OCI-LY1 (cell line): Measurements from ENCODE around the gene CELA2A.

Experiments used
- EZH2 ChIP-seq: fragments of 200-600 bp; sonication (generic), shearing (Covaris generic); IDR thresholded peaks from 2 replicates; pipeline ENCODE4 v1.8.0; 2017; ENCODE audit warnings: borderline replicate concordance, mixed run types, mild to moderate bottlenecking, antibody characterized with exemption, low read length, moderate library complexity, mixed read lengths
- TF ChIP-seq, protein P1 (sequence below): fragments of 200-600 bp; sonication (generic), shearing (Covaris generic); IDR thresholded peaks from 2 replicates; pipeline ENCODE4 v1.5.1; 2017; ENCODE audit warnings: mild to moderate bottlenecking, antibody characterized with exemption, low read length, moderate library complexity, mixed read lengths

- TF ChIP-seq, protein P1, sequence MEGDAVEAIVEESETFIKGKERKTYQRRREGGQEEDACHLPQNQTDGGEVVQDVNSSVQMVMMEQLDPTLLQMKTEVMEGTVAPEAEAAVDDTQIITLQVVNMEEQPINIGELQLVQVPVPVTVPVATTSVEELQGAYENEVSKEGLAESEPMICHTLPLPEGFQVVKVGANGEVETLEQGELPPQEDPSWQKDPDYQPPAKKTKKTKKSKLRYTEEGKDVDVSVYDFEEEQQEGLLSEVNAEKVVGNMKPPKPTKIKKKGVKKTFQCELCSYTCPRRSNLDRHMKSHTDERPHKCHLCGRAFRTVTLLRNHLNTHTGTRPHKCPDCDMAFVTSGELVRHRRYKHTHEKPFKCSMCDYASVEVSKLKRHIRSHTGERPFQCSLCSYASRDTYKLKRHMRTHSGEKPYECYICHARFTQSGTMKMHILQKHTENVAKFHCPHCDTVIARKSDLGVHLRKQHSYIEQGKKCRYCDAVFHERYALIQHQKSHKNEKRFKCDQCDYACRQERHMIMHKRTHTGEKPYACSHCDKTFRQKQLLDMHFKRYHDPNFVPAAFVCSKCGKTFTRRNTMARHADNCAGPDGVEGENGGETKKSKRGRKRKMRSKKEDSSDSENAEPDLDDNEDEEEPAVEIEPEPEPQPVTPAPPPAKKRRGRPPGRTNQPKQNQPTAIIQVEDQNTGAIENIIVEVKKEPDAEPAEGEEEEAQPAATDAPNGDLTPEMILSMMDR = no peak
- TF ChIP-seq EZH2 = no peak
These were observed 29.1 kb downstream of the CELA2A start for GRCh38 chr1:15485636-15486035.
